OCI-LY1 (cell line): Measurements from ENCODE around the gene S100A8.

Source experiments
- H2AFZ ChIP-seq: fragments of 200-600 bp; sonication (generic), shearing (Covaris generic); 2 replicates; pipeline ENCODE4 v1.6.0; 2014; ENCODE audit warnings: antibody characterized with exemption, mild to moderate bottlenecking, low read length
- H3F3A ChIP-seq: fragments of 200-600 bp; sonication (generic), shearing (Covaris generic); 2 replicates; pipeline ENCODE4 v1.6.0; 2014; ENCODE audit warnings: mild to moderate bottlenecking, antibody characterized with exemption, low read length, moderate library complexity; ENCODE audit not compliant: insufficient read depth
- H3K27ac ChIP-seq: fragments of 200-600 bp; sonication (generic); 2 replicates; pipeline ENCODE4 v1.5.1; 2014; ENCODE audit warnings: low read length, mixed run types, mild to moderate bottlenecking, low read depth; ENCODE audit not compliant: poor library complexity, severe bottlenecking
- H3K27me3 ChIP-seq: fragments of 200-600 bp; sonication (generic); 2 replicates; pipeline ENCODE4 v1.6.0; 2014; ENCODE audit warnings: antibody characterized with exemption, mild to moderate bottlenecking, low read length, moderate library complexity; ENCODE audit not compliant: insufficient read depth
- H3K36me3 ChIP-seq: fragments of 200-600 bp; sonication (generic); 2 replicates; pipeline ENCODE4 v1.6.1; 2014; ENCODE audit warnings: mild to moderate bottlenecking, antibody characterized with exemption, low read length, moderate library complexity, mixed read lengths; ENCODE audit not compliant: insufficient read depth
- H3K4me1 ChIP-seq: fragments of 200-600 bp; sonication (generic); 2 replicates; pipeline ENCODE4 v1.5.1; 2014; ENCODE audit warnings: mild to moderate bottlenecking, low read length, moderate library complexity; ENCODE audit not compliant: insufficient read depth, severe bottlenecking
- H3K4me2 ChIP-seq: fragments of 200-600 bp; sonication (generic), shearing (Covaris generic); 2 replicates; pipeline ENCODE4 v1.6.1; 2014; ENCODE audit warnings: low read length
- H3K4me3 ChIP-seq: fragments of 200-600 bp; sonication (generic); 2 replicates; pipeline ENCODE4 v1.5.1; 2014; ENCODE audit warnings: low read length, low read depth, mild to moderate bottlenecking, mixed read lengths; ENCODE audit not compliant: poor library complexity, severe bottlenecking
- H3K79me2 ChIP-seq: fragments of 200-600 bp; shearing (Covaris generic); 2 replicates; pipeline ENCODE4 v1.6.1; 2016; ENCODE audit warnings: mixed run types, low read length, mixed read lengths; ENCODE audit not compliant: insufficient read depth
- H3K9ac ChIP-seq: fragments of 200-600 bp; sonication (generic), shearing (Covaris generic); 2 replicates; pipeline ENCODE4 v1.6.1; 2014; ENCODE audit warnings: mild to moderate bottlenecking, low read length, mixed read lengths
- H3K9me2 ChIP-seq: fragments of 200-600 bp; sonication (generic), shearing (Covaris generic); 2 replicates; pipeline ENCODE4 v1.6.1; 2014; ENCODE audit warnings: low read depth, mild to moderate bottlenecking, low read length, mixed read lengths
- H3K9me3 ChIP-seq: fragments of 200-600 bp; shearing (Covaris generic); 2 replicates; pipeline ENCODE4 v1.6.1; 2014; ENCODE audit warnings: low read length, mixed read lengths
- H4K20me1 ChIP-seq: fragments of 200-600 bp; sonication (generic), shearing (Covaris generic); 2 replicates; pipeline ENCODE4 v1.6.0; 2016; ENCODE audit warnings: mild to moderate bottlenecking, low read length; ENCODE audit not compliant: insufficient read depth
- EZH2 ChIP-seq: fragments of 200-600 bp; sonication (generic), shearing (Covaris generic); IDR thresholded peaks from 2 replicates; pipeline ENCODE4 v1.8.0; 2017; ENCODE audit warnings: borderline replicate concordance, mixed run types, mild to moderate bottlenecking, antibody characterized with exemption, low read length, moderate library complexity, mixed read lengths
- TF ChIP-seq, protein P1 (sequence below): fragments of 200-600 bp; sonication (generic), shearing (Covaris generic); IDR thresholded peaks from 2 replicates; pipeline ENCODE4 v1.5.1; 2017; ENCODE audit warnings: mild to moderate bottlenecking, antibody characterized with exemption, low read length, moderate library complexity, mixed read lengths

The S100A8 gene

DNA sequence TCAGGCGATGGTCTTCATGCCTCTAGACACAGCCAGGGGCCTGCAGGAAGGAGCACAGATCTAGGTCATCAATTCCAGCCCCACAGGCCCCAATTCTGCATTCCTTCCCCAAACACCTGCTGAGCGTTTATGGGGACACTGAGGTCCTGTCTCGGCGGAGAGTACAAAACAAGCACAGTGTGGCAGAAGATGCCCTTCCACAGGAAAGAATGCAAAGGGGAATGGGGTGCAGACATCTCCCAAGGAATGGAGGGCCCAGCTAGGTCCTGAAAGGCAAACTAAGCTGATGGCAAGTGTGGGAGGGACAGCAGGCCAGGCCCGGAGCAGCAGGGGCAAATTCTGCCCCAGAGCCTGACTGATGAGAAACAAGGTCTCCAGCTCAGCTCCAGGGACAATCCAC lies 3.5 kb upstream of the S100A8 start:
- H2AFZ ChIP-seq, result no peak overlapping the region
- no peaks in the 10 kb centered on the region for H3K79me2 ChIP-seq
- no peak overlapping the region for H3K4me3 ChIP-seq
- no peaks in the 10 kb centered on the region for H3K4me1 ChIP-seq
- no peaks in the 10 kb centered on the region for H3K9me2 ChIP-seq
- H3K27ac ChIP-seq, result no peak overlapping the region
- H3K27me3 ChIP-seq, result no peaks in the 10 kb centered on the region
- H3K36me3 ChIP-seq, result no peaks in the 10 kb centered on the region
- no peaks in the 10 kb centered on the region for H3K9me3 ChIP-seq
- no peaks in the 10 kb centered on the region for H3F3A ChIP-seq
- TF ChIP-seq, protein P1, sequence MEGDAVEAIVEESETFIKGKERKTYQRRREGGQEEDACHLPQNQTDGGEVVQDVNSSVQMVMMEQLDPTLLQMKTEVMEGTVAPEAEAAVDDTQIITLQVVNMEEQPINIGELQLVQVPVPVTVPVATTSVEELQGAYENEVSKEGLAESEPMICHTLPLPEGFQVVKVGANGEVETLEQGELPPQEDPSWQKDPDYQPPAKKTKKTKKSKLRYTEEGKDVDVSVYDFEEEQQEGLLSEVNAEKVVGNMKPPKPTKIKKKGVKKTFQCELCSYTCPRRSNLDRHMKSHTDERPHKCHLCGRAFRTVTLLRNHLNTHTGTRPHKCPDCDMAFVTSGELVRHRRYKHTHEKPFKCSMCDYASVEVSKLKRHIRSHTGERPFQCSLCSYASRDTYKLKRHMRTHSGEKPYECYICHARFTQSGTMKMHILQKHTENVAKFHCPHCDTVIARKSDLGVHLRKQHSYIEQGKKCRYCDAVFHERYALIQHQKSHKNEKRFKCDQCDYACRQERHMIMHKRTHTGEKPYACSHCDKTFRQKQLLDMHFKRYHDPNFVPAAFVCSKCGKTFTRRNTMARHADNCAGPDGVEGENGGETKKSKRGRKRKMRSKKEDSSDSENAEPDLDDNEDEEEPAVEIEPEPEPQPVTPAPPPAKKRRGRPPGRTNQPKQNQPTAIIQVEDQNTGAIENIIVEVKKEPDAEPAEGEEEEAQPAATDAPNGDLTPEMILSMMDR, result no peak
- no peak for TF ChIP-seq EZH2
- no peaks in the 10 kb centered on the region for H4K20me1 ChIP-seq
- no peak overlapping the region for H3K4me2 ChIP-seq
- no peak overlapping the region for H3K9ac ChIP-seq

- H3F3A ChIP-seq, result no peaks in the 10 kb centered on the region
- no peak overlapping the region for H3K4me2 ChIP-seq
- no peaks in the 10 kb centered on the region for H3K9me3 ChIP-seq
- no peak overlapping the region for H3K9ac ChIP-seq
- no peaks in the 10 kb centered on the region for H3K27me3 ChIP-seq
- H3K27ac ChIP-seq, result no peak overlapping the region
- H3K4me3 ChIP-seq, result no peak overlapping the region
- H4K20me1 ChIP-seq, result no peaks in the 10 kb centered on the region
- H3K9me2 ChIP-seq, result no peaks in the 10 kb centered on the region
- no peaks in the 10 kb centered on the region for H3K79me2 ChIP-seq
- no peak overlapping the region for H2AFZ ChIP-seq
- H3K4me1 ChIP-seq, result no peaks in the 10 kb centered on the region
- no peak for TF ChIP-seq EZH2
- TF ChIP-seq, protein P1, result no peak
- no peaks in the 10 kb centered on the region for H3K36me3 ChIP-seq
These were observed 3.1 kb upstream of the S100A8 start for GRCh38 chr1:153393926-153394325.

DNA sequence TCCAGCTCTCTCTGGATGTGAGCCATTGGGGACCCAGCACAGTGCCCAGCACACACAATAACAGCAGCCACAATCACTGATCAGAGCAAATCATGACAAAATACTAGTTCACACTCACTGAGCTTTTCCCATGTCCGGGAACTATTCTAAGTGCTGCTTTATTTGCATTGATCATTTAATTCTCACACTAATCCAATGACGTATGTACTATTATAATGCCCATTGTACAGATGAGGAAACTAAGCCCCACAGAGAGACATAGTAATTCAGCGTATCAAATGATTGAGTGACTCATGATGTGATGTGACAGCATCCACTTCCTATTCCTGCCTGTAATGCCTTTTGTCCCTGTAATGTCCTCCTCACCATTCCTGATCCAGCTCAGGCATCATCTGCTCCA lies 1.9 kb upstream of the S100A8 start:
- Histone ChIP-seq H3K27ac (no peak overlapping the region), H3K27me3 (no peaks in the 10 kb centered on the region), H3K36me3 (no peaks in the 10 kb centered on the region), H4K20me1 (no peaks in the 10 kb centered on the region), H3K4me1 (no peaks in the 10 kb centered on the region), H3K9me2 (no peaks in the 10 kb centered on the region), H2AFZ (no peak overlapping the region), H3K9me3 (no peaks in the 10 kb centered on the region), H3K4me3 (no peak overlapping the region), H3K9ac (no peak overlapping the region), H3K79me2 (no peaks in the 10 kb centered on the region), H3F3A (no peaks in the 10 kb centered on the region), H3K4me2 (no peak overlapping the region)
- no peak for TF ChIP-seq EZH2
- TF ChIP-seq, protein P1, result no peak
